ENCODE measurements around the gene MED1.

DNA sequence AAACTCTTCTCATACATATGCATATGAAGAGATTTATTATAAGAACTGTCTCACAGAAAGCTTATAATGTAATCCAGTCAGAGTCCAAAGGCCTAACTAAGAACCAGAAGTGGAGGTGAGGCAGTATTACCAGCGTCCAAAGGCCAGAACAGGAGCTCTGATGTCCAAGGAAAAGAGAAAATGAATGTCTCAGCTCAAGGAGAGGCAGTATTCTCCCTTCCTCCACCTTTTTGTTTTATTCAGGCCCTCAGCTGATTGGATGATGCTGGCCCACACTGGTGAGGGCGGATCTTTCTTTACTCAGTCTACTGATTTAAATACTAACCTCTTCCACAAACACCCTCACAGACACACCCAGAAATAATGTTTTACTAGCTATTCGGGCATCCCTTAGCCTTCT is 93.1 kb downstream of the MED1 start:
- no peak for TF ChIP-seq CTCF (IDR thresholded peaks at IDR 0.05)
- no peak for TF ChIP-seq POLR2A (IDR thresholded peaks at IDR 0.05)

Data from lower leg skin (tissue), 3 donors.